HEK293 (cell line): ENCODE results near the gene NCOA6.

Source experiments
- CTCF ChIA-PET: fragments of 350-600 bp; formaldehyde crosslinking; extraction: SDS; loops from one replicate; lab custom pipeline; 2021; ENCODE audit warnings: antibody characterized with exemption; lab: Yijun Ruan, JAX
- POLR2A ChIA-PET: fragments of 300-600 bp; formaldehyde crosslinking; extraction: SDS; loops from one replicate; lab custom pipeline; 2020; ENCODE audit warnings: antibody characterized with exemption, inconsistent platforms; lab: Yijun Ruan, JAX
- H3K27ac ChIP-seq: fragments of 200-500 bp; sonication (Bioruptor generic); 2 replicates; pipeline ENCODE4 v1.5.1; 2014; ENCODE audit warnings: low read depth, low read length, control low read depth, inconsistent platforms; ENCODE audit errors: extremely low read depth
- H3K36me3 ChIP-seq, 2 experiments: fragments of 200-500 bp in 1 of 2; sonication (Bioruptor generic) in 1 of 2; 1 replicate in 1 of 2; 2 replicates in 1 of 2; pipeline ENCODE4 v1.5.1; 2014 to 2017; ENCODE audit warnings: inconsistent platforms in 2 of 2, low read length in 2 of 2; ENCODE audit not compliant: control insufficient read depth in 2 of 2, insufficient read depth in 1 of 2
- H3K4me1 ChIP-seq: fragments of 200-500 bp; sonication (Bioruptor generic); 2 replicates; pipeline ENCODE4 v1.5.1; 2014; ENCODE audit warnings: mild to moderate bottlenecking, low read length, inconsistent platforms; ENCODE audit not compliant: control insufficient read depth, insufficient read depth
- H3K4me3 ChIP-seq: 2 replicates; pipeline ENCODE4 v1.5.1; 2011; ENCODE audit warnings: low read depth, mild to moderate bottlenecking, control low read depth, low read length, moderate library complexity
- H3K9me3 ChIP-seq: fragments of 200-500 bp; sonication (Bioruptor generic); 2 replicates; pipeline ENCODE4 v1.5.1; 2014; ENCODE audit warnings: low read depth, low read length, inconsistent platforms; ENCODE audit not compliant: control insufficient read depth, insufficient read depth
- EGR2 ChIP-seq: fragments of 450-650 bp; formaldehyde crosslinking; IDR thresholded peaks from 2 replicates; pipeline ENCODE4 v1.5.1; 2016; ENCODE audit warnings: low read depth, missing biosample characterization, missing genetic modification characterization
- ELK4 ChIP-seq: IDR thresholded peaks from 2 replicates; pipeline ENCODE4 v1.6.1; 2011; ENCODE audit warnings: mild to moderate bottlenecking, low read depth, low read length, borderline replicate concordance
- GLI2 ChIP-seq: fragments of 450-650 bp; formaldehyde crosslinking; IDR thresholded peaks from 2 replicates; pipeline ENCODE4; 2017; ENCODE audit warnings: missing biosample characterization, missing genetic modification characterization, low read depth, borderline replicate concordance
- KLF16 ChIP-seq: fragments of 450-650 bp; formaldehyde crosslinking; IDR thresholded peaks from 2 replicates; pipeline ENCODE4 v1.5.1; 2017; ENCODE audit warnings: missing biosample characterization, missing genetic modification characterization
- MYNN ChIP-seq: fragments of 450-650 bp; formaldehyde crosslinking; IDR thresholded peaks from 2 replicates; pipeline ENCODE4 v1.5.1; 2016; ENCODE audit warnings: missing biosample characterization, missing genetic modification characterization, borderline replicate concordance
- PRDM6 ChIP-seq: fragments of 450-650 bp; formaldehyde crosslinking; IDR thresholded peaks from 2 replicates; pipeline ENCODE4 v1.5.1; 2017; ENCODE audit warnings: missing biosample characterization, missing genetic modification characterization
- ZNF112 ChIP-seq: fragments of 450-650 bp; formaldehyde crosslinking; IDR thresholded peaks from 2 replicates; pipeline ENCODE4 v1.5.0; 2017; ENCODE audit warnings: missing biosample characterization, missing genetic modification characterization
- ZNF132 ChIP-seq: fragments of 450-650 bp; formaldehyde crosslinking; IDR thresholded peaks from 2 replicates; pipeline ENCODE4 v1.5.1; 2017; ENCODE audit warnings: missing biosample characterization, missing genetic modification characterization, borderline replicate concordance
- ZNF23 ChIP-seq: fragments of 450-650 bp; formaldehyde crosslinking; IDR thresholded peaks from 2 replicates; pipeline ENCODE4 v1.5.1; 2016; ENCODE audit warnings: missing biosample characterization, missing genetic modification characterization, borderline replicate concordance
- ZNF335 ChIP-seq: fragments of 450-650 bp; formaldehyde crosslinking; conservative IDR thresholded peaks from 2 replicates; pipeline ENCODE4 v1.5.1; 2016; ENCODE audit warnings: missing biosample characterization, missing genetic modification characterization
- ZNF394 ChIP-seq: fragments of 450-650 bp; formaldehyde crosslinking; IDR thresholded peaks from 2 replicates; pipeline ENCODE4 v1.5.1; 2016; ENCODE audit warnings: missing biosample characterization, missing genetic modification characterization, mild to moderate bottlenecking, moderate library complexity, borderline replicate concordance
- ZNF48 ChIP-seq: fragments of 450-650 bp; formaldehyde crosslinking; IDR thresholded peaks from 2 replicates; pipeline ENCODE4 v1.5.1; 2016; ENCODE audit warnings: missing biosample characterization, missing genetic modification characterization
- ZNF585B ChIP-seq: fragments of 450-650 bp; formaldehyde crosslinking; IDR thresholded peaks from 2 replicates; pipeline ENCODE4 v1.5.1; 2016; ENCODE audit warnings: missing biosample characterization, missing genetic modification characterization
- ZNF623 ChIP-seq: fragments of 450-650 bp; formaldehyde crosslinking; IDR thresholded peaks from 2 replicates; pipeline ENCODE4 v1.5.1; 2016; ENCODE audit warnings: missing biosample characterization, missing genetic modification characterization
- ZNF645 ChIP-seq: fragments of 450-650 bp; formaldehyde crosslinking; IDR thresholded peaks from 2 replicates; pipeline ENCODE4; 2016; ENCODE audit warnings: missing biosample characterization, missing genetic modification characterization
- ZNF837 ChIP-seq: fragments of 450-650 bp; formaldehyde crosslinking; IDR thresholded peaks from 2 replicates; pipeline ENCODE4 v1.5.1; 2016; ENCODE audit warnings: missing biosample characterization, missing genetic modification characterization
- ZSCAN4 ChIP-seq: fragments of 450-650 bp; formaldehyde crosslinking; IDR thresholded peaks from 2 replicates; pipeline ENCODE4 v1.5.1; 2017; ENCODE audit warnings: missing biosample characterization, missing genetic modification characterization
- TF ChIP-seq, protein P1 (sequence below): fragments of 450-650 bp; formaldehyde crosslinking; IDR thresholded peaks from 2 replicates; pipeline ENCODE4 v1.5.1; 2016; ENCODE audit warnings: missing biosample characterization, missing genetic modification characterization
- TF ChIP-seq, protein P2 (sequence below): sonication (generic); formaldehyde crosslinking; IDR thresholded peaks from 2 replicates; pipeline ENCODE4 v1.8.1; 2022; ENCODE audit warnings: mild to moderate bottlenecking, moderate library complexity, missing genetic modification reagents
- TF ChIP-seq, protein P3 (sequence below): fragments of 450-650 bp; formaldehyde crosslinking; IDR thresholded peaks from 2 replicates; pipeline ENCODE4 v1.5.1; 2016; ENCODE audit warnings: missing biosample characterization, missing genetic modification characterization
- TF ChIP-seq, protein P4 (sequence below): fragments of 450-650 bp; formaldehyde crosslinking; IDR thresholded peaks from 2 replicates; pipeline ENCODE4 v1.5.1; 2016; ENCODE audit warnings: missing biosample characterization, missing genetic modification characterization

The NCOA6 gene

DNA sequence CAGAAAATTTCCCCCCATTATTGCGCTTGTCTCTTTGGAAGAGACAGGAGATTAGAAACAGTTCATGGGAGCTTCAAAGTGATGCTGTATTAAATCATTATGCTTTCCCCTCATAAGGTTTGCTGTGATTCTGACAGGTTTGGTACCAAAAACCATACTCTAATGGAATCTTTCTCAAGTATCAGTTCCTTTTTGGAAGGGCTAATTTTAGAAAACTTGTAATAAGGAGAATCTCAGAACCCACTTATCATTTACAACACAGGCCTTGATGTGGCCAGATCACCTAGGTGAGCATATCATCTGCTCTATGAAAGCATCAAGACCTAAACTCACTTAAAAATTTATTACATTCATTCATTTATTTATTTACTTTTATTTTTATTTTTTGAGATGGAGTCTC, 70.1 kb downstream of the NCOA6 start:
- H3K27ac ChIP-seq = no peak overlapping the region
- H3K4me1 ChIP-seq = no peaks in the 10 kb centered on the region
- TF ChIP-seq ZNF585B (tag by site-specific recombination) = no peak
- TF ChIP-seq ZNF48 (tag by site-specific recombination) = no peak
- TF ChIP-seq, protein P1, sequence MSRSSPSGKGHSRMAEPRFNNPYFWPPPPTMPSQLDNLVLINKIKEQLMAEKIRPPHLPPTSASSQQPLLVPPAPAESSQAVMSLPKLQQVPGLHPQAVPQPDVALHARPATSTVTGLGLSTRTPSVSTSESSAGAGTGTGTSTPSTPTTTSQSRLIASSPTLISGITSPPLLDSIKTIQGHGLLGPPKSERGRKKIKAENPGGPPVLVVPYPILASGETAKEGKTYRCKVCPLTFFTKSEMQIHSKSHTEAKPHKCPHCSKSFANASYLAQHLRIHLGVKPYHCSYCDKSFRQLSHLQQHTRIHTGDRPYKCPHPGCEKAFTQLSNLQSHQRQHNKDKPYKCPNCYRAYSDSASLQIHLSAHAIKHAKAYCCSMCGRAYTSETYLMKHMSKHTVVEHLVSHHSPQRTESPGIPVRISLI (tag by site-specific recombination) = no peak
- TF ChIP-seq, protein P2, sequence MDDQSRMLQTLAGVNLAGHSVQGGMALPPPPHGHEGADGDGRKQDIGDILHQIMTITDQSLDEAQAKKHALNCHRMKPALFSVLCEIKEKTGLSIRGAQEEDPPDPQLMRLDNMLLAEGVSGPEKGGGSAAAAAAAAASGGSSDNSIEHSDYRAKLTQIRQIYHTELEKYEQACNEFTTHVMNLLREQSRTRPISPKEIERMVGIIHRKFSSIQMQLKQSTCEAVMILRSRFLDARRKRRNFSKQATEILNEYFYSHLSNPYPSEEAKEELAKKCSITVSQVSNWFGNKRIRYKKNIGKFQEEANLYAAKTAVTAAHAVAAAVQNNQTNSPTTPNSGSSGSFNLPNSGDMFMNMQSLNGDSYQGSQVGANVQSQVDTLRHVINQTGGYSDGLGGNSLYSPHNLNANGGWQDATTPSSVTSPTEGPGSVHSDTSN (CRISPR knock-in tag) = no peak
- no peak for TF ChIP-seq KLF16 (tag by site-specific recombination)
- TF ChIP-seq ZNF645 (tag by site-specific recombination) = no peak
- no peak for TF ChIP-seq ZNF132 (tag by site-specific recombination)
- no peak for TF ChIP-seq ZNF112
- TF ChIP-seq, protein P3, sequence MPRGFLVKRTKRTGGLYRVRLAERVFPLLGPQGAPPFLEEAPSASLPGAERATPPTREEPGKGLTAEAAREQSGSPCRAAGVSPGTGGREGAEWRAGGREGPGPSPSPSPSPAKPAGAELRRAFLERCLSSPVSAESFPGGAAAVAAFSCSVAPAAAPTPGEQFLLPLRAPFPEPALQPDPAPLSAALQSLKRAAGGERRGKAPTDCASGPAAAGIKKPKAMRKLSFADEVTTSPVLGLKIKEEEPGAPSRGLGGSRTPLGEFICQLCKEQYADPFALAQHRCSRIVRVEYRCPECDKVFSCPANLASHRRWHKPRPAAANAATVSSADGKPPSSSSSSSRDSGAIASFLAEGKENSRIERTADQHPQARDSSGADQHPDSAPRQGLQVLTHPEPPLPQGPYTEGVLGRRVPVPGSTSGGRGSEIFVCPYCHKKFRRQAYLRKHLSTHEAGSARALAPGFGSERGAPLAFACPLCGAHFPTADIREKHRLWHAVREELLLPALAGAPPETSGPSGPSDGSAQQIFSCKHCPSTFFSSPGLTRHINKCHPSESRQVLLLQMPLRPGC (tag by site-specific recombination) = no peak
- no peak for TF ChIP-seq MYNN
- no peak for TF ChIP-seq PRDM6 (tag by site-specific recombination)
- H3K9me3 ChIP-seq = no peaks in the 10 kb centered on the region
- peaks cover 25 to 79% of the 10 kb centered on the region in 2 experiments; a peak in 2 of 3 replicates for H3K36me3 ChIP-seq
- H3K4me3 ChIP-seq = no peak overlapping the region
- CTCF ChIA-PET = interaction anchor here (0.6 to 1.1 kb wide), 4 partner anchors 14 to 484 kb away, joined by 3 to 5 read pairs (median 3); no protein-coding TSS in a partner anchor
- POLR2A ChIA-PET = no interaction called here

DNA sequence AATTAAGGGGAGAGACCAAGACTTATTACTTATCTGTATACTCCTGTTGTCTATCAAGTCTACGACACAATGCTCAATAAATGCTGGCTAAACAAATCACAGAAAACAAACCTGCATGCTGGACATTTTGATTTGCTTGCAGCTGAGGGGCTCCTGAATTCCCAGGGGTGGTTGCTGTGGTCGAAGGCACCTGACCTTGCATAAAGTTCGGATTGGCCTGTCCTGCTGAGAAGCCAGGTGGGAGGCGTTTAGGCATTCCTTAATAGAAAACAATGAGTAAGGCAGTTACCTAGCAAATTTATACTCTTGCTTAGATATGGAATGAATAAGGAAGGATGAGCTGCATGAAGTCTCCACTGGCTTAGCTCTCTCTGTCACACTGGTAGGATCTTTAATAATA, 70.8 kb downstream of the NCOA6 start:
- H3K27ac ChIP-seq = no peak overlapping the region
- H3K4me1 ChIP-seq = no peaks in the 10 kb centered on the region
- no peaks in the 10 kb centered on the region for H3K9me3 ChIP-seq
- ChIA-PET CTCF (interaction anchor here (0.6 to 1.3 kb wide), 5 partner anchors 15 to 484 kb away, joined by 3 to 7 read pairs (median 5); no protein-coding TSS in a partner anchor), POLR2A (no interaction called here)
- H3K36me3 ChIP-seq = peaks cover 21 to 80% of the 10 kb centered on the region in 2 experiments; a peak in 2 of 3 replicates
- H3K4me3 ChIP-seq = no peak overlapping the region
- TF ChIP-seq, protein P4, sequence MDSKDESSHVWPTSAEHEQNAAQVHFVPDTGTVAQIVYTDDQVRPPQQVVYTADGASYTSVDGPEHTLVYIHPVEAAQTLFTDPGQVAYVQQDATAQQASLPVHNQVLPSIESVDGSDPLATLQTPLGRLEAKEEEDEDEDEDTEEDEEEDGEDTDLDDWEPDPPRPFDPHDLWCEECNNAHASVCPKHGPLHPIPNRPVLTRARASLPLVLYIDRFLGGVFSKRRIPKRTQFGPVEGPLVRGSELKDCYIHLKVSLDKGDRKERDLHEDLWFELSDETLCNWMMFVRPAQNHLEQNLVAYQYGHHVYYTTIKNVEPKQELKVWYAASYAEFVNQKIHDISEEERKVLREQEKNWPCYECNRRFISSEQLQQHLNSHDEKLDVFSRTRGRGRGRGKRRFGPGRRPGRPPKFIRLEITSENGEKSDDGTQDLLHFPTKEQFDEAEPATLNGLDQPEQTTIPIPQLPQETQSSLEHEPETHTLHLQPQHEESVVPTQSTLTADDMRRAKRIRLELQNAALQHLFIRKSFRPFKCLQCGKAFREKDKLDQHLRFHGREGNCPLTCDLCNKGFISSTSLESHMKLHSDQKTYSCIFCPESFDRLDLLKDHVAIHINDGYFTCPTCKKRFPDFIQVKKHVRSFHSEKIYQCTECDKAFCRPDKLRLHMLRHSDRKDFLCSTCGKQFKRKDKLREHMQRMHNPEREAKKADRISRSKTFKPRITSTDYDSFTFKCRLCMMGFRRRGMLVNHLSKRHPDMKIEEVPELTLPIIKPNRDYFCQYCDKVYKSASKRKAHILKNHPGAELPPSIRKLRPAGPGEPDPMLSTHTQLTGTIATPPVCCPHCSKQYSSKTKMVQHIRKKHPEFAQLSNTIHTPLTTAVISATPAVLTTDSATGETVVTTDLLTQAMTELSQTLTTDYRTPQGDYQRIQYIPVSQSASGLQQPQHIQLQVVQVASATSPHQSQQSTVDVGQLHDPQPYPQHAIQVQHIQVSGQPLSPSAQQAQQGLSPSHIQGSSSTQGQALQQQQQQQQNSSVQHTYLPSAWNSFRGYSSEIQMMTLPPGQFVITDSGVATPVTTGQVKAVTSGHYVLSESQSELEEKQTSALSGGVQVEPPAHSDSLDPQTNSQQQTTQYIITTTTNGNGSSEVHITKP = no peak
- TF ChIP-seq ZNF132 (tag by site-specific recombination) (no peak), ELK4 (no peak), ZNF623 (tag by site-specific recombination) (no peak), ZNF23 (no peak), GLI2 (tag by site-specific recombination) (no peak), ZNF394 (no peak), ZSCAN4 (tag by site-specific recombination) (no peak), ZNF335 (tag by site-specific recombination) (no peak), KLF16 (tag by site-specific recombination) (no peak), ZNF837 (tag by site-specific recombination) (no peak), EGR2 (tag by site-specific recombination) (no peak)
